ENCODE results near the gene PGBD5. TPM values are rescaled to one million over a fixed set of nuclear protein-coding genes. Genes with fewer than 3 reads are reported as not detected.
"Not testable (repeated sequence)": the region's sequence is repeated elsewhere in the genome, so short reads cannot be mapped to it uniquely, and the experiment has no call there.

The PGBD5 gene
- polyA plus RNA-seq, 12 donors = 6.5 to 35.3 (median 16.5) TPM; not detected in 1

DNA sequence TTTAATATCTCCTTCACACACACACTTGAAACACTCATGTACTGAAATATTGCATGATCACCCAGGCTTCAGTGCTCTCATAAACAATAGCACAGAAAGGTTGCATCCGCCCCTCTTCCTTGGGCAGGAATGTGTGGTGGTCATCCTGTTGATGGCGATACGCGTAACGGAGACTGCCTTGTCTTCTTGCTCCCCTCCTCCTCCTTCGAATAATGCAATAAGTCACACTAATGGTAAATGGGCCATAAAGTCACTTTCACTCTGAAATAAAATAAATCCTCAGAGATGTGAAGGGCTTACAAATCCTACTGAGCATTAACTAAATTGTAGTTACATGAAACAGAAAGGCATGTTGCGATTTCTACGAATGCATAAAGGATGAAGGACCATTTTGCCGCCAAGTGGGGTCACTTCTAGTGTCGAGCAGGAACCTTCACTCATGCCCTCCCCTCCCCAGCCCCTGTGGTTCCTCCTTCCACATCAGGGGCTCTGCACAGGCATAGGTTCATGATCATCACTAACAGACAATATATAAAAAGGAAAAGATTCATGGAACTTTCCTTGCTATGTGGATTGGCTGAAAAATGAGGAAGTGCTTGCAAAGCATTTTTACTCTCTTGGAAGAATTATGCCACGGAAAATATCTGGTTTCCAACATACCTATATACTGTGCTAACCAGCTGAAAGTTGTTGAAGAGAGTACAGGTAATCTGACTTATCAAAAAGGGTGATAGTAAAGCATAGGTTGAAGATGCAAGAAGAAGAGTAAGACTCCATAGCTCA, 1.2 kb upstream of the PGBD5 start:
- no peak for DNase-seq

DNA sequence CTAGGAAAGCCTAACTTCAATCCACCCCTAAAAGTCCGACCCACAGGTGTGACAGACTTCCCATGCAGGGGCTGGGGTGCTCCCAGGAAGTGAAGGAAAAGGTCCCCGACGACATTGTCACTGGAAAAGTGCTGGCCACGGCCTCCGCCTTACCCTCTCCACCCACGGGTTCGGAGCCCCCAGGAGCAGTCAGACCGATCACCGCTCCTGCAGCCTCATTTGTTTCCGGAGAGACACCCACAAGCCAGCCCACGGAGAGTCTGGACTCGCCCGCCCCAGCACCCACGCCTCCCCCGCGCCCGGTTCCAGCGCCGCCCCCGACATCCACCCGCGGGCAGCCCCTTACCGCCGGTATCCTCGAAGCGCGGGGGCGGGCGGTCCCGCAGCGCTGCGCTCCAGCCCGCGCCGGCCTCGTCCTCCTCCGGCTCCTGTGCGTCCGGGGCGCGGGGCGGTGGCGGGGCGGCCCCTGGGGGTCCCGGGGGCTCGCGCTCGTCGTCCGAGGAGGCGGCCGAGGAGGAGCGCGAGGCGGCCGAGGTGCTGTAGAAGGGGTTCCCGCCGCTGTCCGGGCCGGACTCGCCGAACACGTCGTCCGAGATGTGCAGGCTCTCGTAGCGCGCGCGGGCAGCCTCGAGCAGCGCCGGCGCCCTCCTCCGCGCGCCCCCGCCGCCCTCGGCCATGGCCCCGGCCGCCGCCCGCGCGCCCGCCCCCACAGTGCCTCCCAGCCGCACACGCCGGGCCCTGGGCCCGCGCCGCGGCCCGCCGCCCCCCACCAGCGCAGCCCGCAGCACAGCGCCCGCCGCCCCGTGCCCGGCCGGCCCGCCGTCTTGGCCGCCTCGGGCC, 660 bp downstream of the PGBD5 start:
- DNase-seq = no peak

DNA sequence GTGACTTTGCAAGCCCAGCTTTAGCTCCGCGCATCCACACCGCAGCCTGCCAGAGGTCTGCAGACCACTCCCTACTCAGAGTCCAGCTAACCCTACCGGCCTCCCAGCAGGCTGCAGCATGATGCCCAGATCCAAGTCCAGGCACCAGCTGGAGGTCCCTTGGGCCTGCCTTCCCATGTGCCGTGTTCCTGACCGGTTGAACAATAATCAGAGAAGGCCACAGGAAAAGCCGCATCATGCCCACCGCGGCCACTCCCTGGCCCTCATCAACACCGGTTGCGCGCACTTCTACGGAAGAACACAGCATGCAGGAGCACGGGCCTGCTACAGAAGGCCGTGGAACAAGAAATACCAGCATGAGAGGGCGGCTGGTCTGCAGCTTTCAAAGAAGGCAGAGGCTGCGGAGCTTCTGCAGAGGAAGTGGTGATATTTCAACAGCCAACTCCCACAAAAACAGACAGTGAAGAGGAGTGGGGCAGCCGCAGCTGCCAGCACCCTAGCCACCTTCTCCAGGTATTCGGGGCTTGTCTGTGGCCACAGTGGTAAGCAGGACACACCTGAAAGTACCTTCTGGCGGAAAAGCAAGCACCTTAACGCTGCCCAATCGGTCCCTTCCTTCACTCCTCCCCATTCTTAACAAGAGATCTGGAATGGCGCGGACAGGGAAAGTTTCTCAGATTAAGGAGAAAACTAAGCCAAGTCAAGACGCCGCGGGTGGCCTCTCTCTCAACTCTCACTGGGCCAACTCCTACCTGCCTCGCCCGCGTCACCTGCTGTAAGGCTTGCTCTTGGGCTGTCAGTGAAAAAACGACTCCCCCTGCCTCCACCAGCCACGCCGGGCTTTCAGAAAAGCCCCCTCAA, 1.5 kb downstream of the PGBD5 start:
- no peak for DNase-seq

DNA sequence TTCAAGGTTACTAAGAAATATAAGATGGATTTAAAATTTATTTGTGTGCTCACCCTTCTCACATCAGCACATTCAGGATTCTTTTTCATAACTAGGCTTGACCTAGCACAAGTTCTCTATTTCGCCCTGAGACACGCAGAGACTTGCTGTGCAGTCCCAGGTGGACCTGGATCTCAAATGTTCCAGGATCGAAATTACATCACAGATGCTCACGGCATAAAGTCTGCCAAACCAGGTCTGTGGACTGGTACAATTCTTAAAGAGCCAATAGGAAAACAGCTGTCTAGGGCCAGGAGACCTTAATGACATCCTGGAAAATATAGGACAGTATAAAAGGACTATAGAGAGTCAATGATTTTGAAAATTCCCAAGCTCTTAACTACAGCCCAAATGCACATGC, 2.2 kb downstream of the PGBD5 start:
- no peak for DNase-seq

DNA sequence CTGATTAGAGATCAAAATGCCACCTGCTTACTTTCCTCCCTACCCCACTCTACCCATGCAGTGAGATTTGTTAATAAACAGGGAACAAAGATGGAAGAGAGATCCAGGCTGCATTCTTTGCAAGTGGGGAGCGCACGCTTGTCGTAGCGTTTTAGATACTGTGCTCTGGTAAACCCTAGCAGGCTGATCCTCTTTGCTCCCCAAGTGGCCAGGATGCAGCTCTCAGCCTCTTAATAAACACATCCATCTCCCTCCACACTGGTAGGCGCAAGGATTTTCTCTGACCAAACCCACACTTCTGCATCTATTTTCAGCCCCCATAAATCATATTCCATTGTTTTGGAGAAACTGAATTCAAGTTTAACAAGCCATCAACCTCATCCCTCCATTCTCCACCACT, 2.9 kb downstream of the PGBD5 start:
- no peak for DNase-seq

DNA sequence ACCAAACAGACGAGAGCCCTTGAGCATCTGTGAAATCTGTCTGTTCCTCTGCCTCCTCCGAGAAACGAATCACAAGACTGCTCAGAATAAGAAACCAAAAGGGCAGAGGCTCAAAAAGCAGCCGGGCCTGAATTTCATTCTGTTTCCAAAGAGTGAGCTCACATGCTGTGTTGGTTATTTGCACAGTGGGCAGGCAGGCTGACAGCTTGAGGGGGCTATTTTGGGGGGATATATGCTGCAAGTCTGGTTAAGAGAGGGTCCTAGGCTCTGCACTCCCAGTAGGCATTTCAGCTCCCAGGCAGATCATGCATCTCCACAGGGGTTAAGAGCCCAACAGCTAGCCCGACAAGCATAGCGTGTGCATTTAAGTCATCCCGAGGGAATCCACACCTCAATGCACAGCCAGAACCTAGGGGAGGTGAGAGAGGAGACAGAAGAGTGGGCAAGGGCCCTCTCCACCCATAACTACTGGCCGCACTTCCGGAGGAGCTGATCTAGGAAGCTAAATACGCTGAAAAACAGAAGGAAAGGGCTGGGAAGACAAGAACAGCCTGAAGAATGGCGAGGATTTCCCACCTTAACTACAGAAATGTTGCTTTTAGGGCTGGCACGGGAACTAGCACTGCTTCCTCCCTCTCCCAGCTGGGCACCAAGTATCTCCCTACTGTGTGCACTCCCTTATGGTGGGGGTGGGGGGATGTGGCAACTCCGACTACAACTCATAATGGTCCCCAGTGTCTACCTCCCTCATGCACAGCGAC, 3.7 kb downstream of the PGBD5 start:
- no peak for DNase-seq

DNA sequence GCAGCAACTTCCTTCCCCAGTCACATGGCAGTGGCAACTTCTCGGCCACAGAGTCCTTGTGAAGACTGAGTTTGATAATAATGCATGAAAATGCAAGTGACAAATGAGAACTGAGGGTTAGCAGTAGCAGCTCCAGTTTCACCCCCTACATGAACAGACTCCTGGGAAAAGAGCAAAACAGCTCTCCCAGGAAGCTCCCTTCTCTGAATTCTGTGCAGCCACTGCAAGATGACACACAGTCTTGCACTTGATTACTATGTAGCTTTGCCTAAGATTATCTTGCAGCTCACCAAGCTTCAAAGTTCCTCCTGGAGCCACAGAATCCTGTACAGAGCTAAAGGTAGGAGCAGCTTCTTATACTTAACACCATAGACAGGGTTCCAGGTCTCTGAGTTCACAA, 4.7 kb downstream of the PGBD5 start:
- DNase-seq = no peak

DNA sequence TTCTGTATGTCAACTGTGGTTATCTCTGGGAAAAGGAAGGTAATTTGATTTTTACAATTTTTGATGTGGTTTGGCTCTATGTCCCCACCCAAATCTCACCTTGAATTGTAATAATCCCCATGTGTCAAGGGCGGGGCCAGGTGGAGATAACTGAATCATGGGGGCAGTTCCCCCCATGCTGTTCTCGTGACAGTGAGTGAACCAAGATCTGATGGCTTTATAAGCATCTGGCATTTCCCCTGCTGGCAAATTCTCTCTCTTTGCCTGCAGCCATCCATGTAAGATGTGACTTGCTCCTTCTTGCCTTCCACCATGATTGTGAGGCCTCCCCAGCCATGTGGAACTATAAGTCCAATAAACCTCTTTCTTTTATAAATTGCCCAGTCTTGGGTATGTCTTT, 5.8 kb downstream of the PGBD5 start:
- DNase-seq = not testable (repeated sequence)

DNA sequence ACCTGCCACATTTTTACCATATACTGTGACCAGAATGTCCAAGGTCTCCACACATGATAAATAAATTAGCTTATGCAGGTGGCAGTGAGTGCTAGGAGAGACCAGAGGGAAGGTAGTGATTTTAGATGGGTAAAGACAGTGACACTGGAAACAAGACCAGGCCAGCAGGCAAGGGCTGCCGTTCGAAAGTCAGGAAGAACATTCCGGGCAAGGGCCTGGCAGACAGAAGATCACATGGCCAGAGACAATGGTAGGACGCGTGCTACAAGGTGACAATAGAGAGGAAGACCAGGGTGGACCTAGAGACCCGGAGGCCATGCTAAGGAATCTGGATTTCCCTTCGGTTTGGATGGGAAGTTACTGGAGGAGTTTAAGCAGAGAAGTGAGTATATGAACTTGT, 9.7 kb downstream of the PGBD5 start:
- no peak for DNase-seq

DNA sequence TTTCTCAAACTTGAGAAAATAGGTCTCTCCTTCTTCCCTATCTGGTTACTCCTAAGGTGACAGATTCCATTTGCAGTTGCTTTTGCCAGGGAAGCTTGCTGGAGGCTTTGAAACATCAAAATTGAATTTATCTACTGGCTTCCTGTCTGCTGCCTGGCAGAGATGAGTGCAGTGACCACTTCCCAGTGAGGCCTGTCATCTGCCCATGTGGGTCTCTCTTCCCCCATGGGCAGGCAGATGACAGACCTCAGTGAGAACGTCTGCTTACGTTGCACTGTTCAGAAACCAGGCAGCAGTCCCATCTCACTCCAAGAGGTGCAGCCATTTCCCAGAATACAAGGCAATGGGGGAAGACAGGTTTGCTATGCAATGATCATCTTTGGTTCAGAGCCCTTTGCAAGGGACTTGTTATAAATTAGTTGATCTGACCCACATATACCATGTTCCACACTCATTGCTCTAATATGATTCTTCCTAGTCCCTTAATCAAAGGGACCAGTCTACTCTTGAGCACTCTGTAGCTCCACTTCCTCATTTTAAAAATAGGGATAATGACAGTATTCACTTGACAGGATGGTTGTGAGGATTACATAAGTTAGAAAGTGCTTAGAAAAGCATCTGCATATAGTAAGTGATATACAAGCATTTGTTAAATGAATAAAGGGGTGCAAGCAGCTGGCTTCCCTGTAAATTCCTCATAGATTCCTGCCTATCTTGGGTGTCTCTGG, 10.6 kb downstream of the PGBD5 start:
- no peak for DNase-seq

DNA sequence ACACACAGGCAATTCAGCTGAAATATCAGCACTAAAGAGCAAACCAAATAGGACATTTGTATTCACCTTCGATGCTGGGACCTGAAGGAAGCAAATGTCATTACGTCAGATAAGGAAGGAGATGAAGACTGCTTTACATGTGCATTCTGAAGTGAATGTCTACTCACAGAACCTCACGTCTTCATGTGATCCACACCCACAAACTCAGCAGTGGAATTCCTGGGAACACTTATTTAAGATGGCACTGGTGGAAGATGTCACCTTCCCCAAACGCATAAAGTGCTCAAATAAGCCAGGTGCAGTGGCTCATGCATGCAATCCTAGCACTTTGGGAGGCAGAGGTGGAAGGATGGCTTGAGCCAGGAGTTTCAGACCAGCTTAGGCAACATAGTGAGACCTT, 11.4 kb downstream of the PGBD5 start:
- no peak for DNase-seq

DNA sequence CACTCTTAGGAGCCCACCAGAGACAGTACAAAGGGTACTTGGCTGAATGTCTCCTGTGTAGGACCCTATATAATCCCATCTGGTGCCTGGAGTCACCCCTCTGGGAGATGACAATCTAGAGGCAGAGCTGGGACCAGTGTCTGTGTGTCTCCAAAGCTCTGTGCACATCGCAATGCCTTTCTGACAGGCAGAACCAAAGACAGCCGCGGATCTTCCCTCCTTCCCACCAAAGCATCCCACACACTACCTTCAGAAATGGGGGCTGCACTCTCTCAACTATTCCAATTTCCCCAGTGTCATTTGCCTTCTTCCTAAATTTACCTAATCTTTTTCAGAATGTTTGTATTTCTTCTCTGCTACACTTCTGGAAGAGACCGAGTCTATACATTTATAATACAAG, 12.0 kb downstream of the PGBD5 start:
- no peak for DNase-seq

DNA sequence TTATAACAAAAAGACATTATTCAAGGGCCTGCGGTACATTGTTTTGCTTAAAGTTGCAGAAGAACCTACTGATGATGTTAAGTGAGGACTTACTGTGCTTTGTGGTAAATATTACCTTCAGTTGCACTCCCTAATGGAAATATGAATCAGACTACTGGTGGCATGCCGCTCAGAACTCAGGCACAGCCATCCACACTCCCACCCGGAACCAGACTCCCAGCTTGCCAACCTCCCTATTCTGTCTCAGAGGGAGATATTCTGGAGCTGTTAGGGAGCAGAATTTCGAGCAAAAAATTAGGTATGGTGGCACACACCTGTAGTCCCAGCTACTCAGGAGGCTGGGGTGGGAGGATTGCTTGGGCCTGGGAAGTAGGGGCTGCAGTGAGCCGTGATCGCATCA, 13.1 kb downstream of the PGBD5 start:
- no peak for DNase-seq

DNA sequence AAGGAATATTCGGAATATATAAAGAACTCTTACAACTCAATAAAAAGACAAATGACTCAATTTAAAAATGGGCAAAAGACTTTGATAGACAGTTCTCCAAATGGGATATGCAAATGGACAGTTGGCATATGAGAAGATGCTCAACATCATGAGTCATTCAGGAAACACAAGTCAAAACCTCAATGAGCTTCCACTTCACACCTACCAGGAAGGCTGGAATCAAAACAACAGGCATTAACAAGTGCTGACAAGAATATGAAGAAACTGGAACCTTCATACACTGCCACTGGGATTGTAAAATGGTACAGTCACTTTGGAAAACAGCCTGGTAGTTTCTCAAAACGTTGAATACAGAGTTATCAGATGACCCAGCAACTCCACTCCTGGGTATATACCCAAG, 17.2 kb downstream of the PGBD5 start:
- DNase-seq = no peak

DNA sequence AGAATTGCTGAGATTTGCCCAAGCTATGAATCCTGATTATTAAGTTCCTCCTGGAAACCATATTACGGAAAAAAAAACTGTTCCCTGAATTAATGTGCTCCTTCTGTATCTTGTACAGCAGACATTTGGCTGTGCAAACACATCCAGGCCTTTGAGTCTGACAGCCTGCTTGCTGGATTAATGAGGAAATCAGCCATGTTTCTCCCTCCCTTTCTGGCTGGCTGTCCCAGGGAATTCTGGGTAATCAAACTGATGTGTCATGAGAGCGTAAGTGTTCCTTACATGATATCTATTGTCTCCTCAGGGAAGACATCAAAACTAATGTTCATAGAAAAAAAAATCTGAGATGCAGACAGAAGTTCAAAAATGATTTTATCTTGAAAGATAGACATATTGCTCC, 18.8 kb downstream of the PGBD5 start:
- DNase-seq = no peak

DNA sequence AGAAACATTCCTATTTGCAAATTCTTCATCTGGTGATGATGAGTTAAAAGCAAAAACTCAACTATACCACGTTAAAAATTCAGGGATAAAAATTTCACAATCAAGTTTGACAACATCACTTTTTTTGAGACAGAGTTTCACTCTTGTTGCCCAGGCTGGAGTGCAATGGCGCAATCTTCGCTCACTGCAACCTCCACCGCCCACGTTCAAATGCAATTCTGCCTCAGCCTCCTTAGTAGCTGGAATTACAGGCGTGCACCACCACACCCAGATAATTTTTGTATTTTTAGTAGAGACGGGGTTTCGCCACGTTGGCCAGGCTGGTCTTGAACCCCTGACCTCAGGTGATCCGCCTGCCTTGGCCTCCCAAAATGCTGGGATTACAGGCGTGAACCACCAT, 19.4 kb downstream of the PGBD5 start:
- not testable (repeated sequence) for DNase-seq

DNA sequence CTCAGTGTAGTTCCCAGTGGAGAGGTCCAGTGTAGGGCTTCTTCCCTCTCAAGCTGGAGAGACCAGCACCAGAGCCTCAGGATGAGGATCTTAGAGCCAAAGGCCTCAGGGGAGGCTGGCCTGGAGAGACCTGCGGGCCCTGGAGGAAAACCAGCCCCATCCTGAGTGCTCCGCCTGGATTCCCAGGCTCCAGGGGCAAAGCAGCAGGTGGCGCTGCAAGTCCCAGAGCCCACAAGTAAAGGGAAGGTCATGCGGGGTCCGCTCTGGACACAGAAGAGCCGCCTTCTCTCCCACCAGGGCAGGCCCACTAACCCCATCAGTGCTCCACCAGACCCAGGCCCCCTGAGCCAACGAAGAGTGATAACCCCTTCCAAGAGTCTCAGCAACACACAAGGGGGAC, 22.7 kb downstream of the PGBD5 start:
- DNase-seq = no peak

DNA sequence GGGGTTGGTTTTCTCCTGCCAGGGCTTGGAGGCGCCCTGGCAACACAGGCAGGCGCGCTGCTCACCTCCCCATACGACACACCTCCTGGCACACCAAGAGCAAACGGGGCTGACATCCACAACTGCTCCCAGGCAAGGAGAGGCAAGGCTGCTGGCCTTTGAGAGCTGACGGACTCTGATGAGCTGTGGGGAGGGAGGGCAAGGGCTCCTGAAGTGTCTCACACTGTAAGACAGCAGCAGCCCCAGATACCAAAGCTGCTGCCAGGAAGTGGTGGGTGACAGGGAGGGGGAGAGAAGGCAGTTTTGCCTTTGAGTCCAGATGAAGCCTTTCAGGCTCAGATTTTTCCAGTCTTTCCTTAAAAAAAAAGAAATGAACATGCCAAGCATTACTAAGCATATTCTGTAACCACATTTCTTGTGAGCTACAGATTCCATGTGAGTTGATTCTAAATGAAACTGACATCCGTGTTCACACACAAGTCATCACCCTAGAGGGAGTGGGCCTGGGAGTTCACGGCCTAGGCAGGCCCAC, 24.3 kb downstream of the PGBD5 start:
- DNase-seq = no peak

DNA sequence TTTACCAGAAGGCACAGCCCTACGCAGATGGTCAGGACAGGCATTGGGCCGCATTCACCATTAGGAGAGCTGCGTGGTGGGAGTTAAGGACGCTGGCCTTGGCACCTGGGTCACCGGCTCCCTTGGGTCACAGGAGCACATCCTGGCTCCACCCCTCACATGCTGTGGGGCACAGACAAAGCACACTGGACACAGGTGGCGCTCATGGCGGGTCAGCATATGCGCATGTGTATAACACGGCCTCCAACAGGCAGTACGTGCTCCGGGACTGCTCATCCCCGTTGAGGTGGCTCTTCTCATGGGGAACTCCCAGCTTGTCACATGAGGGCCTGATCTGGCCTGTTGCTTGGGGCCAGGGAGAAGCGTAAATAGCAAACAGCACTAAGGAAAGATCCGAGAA, 25.0 kb downstream of the PGBD5 start:
- DNase-seq = no peak

DNA sequence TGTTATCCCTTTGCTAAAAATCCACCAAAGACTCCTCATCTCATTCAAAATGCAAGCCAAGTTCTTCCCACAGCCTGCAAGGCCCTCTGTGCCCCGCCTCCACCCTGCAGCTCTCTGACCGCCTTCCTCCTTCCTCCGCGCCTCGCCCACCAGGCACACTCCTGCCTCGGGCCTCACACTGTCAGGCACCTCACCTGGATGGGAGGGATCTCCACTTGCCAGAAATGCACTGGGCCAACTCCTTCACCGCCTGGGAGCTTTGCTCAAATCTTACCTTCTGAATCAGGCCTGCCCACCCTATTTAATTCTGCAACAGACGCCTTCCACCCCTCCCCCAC, 26.2 kb downstream of the PGBD5 start:
- DNase-seq = no peak

Data from muscle of arm (tissue), 12 donors.